GM18867 (cell line): ENCODE measurements around the gene PHC2.

Experiments
- ATAC-seq: cut with Tn5 transposase; IDR thresholded peaks from one replicate; pipeline ENCODE4 v1.9.1; 2021; ENCODE audit warnings: mild to moderate bottlenecking, moderate library complexity; ENCODE audit not compliant: unreplicated experiment

The PHC2 gene

GRCh38 chr1:33424610-33425009 is 6.3 kb downstream of the PHC2 start:
- no peak for ATAC-seq

- no peak for ATAC-seq
Measured at GRCh38 chr1:33424205-33424604, 6.7 kb downstream of the PHC2 start.

- no peak for ATAC-seq
Measured at GRCh38 chr1:33420870-33421775, 9.8 kb downstream of the PHC2 start.

GRCh38 chr1:33418811-33419210 is 12.1 kb downstream of the PHC2 start:
- no peak for ATAC-seq

GRCh38 chr1:33414879-33415278 is 16.0 kb downstream of the PHC2 start:
- ATAC-seq: no peak

GRCh38 chr1:33410091-33410701 is 20.7 kb downstream of the PHC2 start:
- no peak for ATAC-seq

- ATAC-seq: no peak
Measured at GRCh38 chr1:33408093-33408436, 22.8 kb downstream of the PHC2 start.

GRCh38 chr1:33407352-33408092 is 23.4 kb downstream of the PHC2 start:
- ATAC-seq: no peak

- no peak for ATAC-seq
Measured at GRCh38 chr1:33402206-33402605, 28.7 kb downstream of the PHC2 start.

- no peak for ATAC-seq
Measured at GRCh38 chr1:33401471-33401870, 29.4 kb downstream of the PHC2 start.

GRCh38 chr1:33400153-33400911 is 30.6 kb downstream of the PHC2 start:
- no peak for ATAC-seq

GRCh38 chr1:33399375-33399774 is 31.5 kb downstream of the PHC2 start:
- ATAC-seq: no peak

GRCh38 chr1:33397994-33398393 is 32.9 kb downstream of the PHC2 start:
- no peak for ATAC-seq

- ATAC-seq: no peak
Measured at GRCh38 chr1:33397125-33397506, 33.8 kb downstream of the PHC2 start.

GRCh38 chr1:33396188-33397124 is 34.4 kb downstream of the PHC2 start:
- ATAC-seq: no peak

GRCh38 chr1:33394770-33395169 is 36.1 kb downstream of the PHC2 start:
- no peak for ATAC-seq

GRCh38 chr1:33393991-33394390 is 36.9 kb downstream of the PHC2 start:
- no peak for ATAC-seq

- no peak for ATAC-seq
Measured at GRCh38 chr1:33393524-33393923, 37.4 kb downstream of the PHC2 start.

GRCh38 chr1:33392639-33393038 is 38.3 kb downstream of the PHC2 start:
- no peak for ATAC-seq

GRCh38 chr1:33392206-33392605 is 38.7 kb downstream of the PHC2 start:
- ATAC-seq: no peak
